ENCODE measurements around the gene DCAF11. TPM values are rescaled to one million over a fixed set of nuclear protein-coding genes. Genes with fewer than 3 reads are reported as not detected.

Gene DCAF11
- total and polyA plus RNA-seq, 2 of the 8 experiments (the other 6 are each of a cell fraction or from before 2014, with no cell fraction given): 60.4 to 63.6 TPM

- TF ChIP-seq EZH2 (IDR thresholded peaks at IDR 0.05; ENCODE audit: low read depth, low read length, severe bottlenecking) (no peak), BCL11A (IDR thresholded peaks at IDR 0.05; ENCODE audit: low read depth in 2 of 2, low read length in 2 of 2) (no peak), E2F6 (IDR thresholded peaks at IDR 0.05) (no peak), RXRA (IDR thresholded peaks at IDR 0.05; ENCODE audit: insufficient read depth, low read depth, low read length) (no peak), CHD1 (IDR thresholded peaks at IDR 0.05; ENCODE audit: low read depth, low read length) (no peak), HDAC2 (IDR thresholded peaks at IDR 0.05; ENCODE audit: borderline replicate concordance in 1 of 2, low read depth in 2 of 2, low read length in 2 of 2) (no peak), TCF12 (IDR thresholded peaks at IDR 0.05; ENCODE audit: low read depth, low read length) (no peak)
Observed at GRCh38 chr14:24129410-24129998, 14.9 kb downstream of the DCAF11 start (continued).

All from H1 (cell line).